Keratinocyte (primary cell): Measurements from ENCODE around the gene KDM7A. TPM values are rescaled to one million over a fixed set of nuclear protein-coding genes. Genes with fewer than 3 reads are reported as not detected.

Source experiments
- DNase-seq: peaks from one replicate; pipeline ENCODE4 v3.0.0-alpha.2; 2011; ENCODE audit warnings: low read depth, missing footprints, low spot score
- FAIRE-seq: peaks from 2 replicates; lab custom pipeline; 2011; peaks lifted over from hg19 to GRCh38; lab: Jason Lieb, UNC
- H2AFZ ChIP-seq: 2 replicates; pipeline ENCODE4 v1.6.0; 2012; ENCODE audit warnings: low read length, control low read depth, inconsistent platforms; ENCODE audit not compliant: control insufficient read depth
- H3K27ac ChIP-seq: 2 replicates; pipeline ENCODE4 v1.5.1; 2011; ENCODE audit warnings: low read length; ENCODE audit not compliant: control insufficient read depth, insufficient read depth
- H3K27me3 ChIP-seq: 3 replicates; pipeline ENCODE4 v1.6.0; 2011; ENCODE audit warnings: low read length; ENCODE audit not compliant: control insufficient read depth, insufficient read depth; ENCODE audit errors: extremely low read depth
- H3K36me3 ChIP-seq, 2 experiments: 2 replicates in 1 of 2; 3 replicates in 1 of 2; pipeline ENCODE4 v1.5.1; 2011; ENCODE audit warnings: low read length in 2 of 2, mild to moderate bottlenecking in 1 of 2; ENCODE audit not compliant: control insufficient read depth in 2 of 2, insufficient read depth in 2 of 2; ENCODE audit errors: extremely low read depth in 1 of 2
- H3K4me1 ChIP-seq: 3 replicates; pipeline ENCODE4 v1.5.1; 2011; ENCODE audit warnings: low read length; ENCODE audit not compliant: control insufficient read depth, insufficient read depth; ENCODE audit errors: extremely low read depth
- H3K4me2 ChIP-seq: 3 replicates; pipeline ENCODE4 v1.6.0; 2011; ENCODE audit warnings: low read depth, low read length; ENCODE audit not compliant: control insufficient read depth, insufficient read depth; ENCODE audit errors: extremely low read depth
- H3K4me3 ChIP-seq, 3 experiments: fragments of 200-600 bp in 1 of 3; sonication (generic) in 1 of 3; 2 replicates in 2 of 3; 3 replicates in 1 of 3; pipeline ENCODE4 v1.5.1; 2011 to 2016; ENCODE audit warnings: low read length in 3 of 3, mild to moderate bottlenecking in 3 of 3, control low read depth in 2 of 3, inconsistent platforms in 1 of 3, low read depth in 1 of 3, mixed read lengths in 1 of 3, mixed run types in 1 of 3, moderate library complexity in 1 of 3; ENCODE audit not compliant: control insufficient read depth in 2 of 3, insufficient read depth in 2 of 3; ENCODE audit errors: extremely low read depth in 1 of 3
- H3K79me2 ChIP-seq: 2 replicates; pipeline ENCODE4 v1.6.0; 2012; ENCODE audit warnings: low read length; ENCODE audit not compliant: control insufficient read depth, insufficient read depth
- H3K9ac ChIP-seq: 3 replicates; pipeline ENCODE4 v1.6.0; 2011; ENCODE audit warnings: low read length; ENCODE audit not compliant: control insufficient read depth, insufficient read depth; ENCODE audit errors: extremely low read depth
- H3K9me1 ChIP-seq: 3 replicates; pipeline ENCODE4 v1.6.0; 2011; ENCODE audit warnings: low read length; ENCODE audit not compliant: control insufficient read depth, insufficient read depth; ENCODE audit errors: extremely low read depth
- H3K9me3 ChIP-seq: 2 replicates; pipeline ENCODE4 v1.5.1; 2012; ENCODE audit warnings: low read depth, low read length; ENCODE audit not compliant: control insufficient read depth
- H4K20me1 ChIP-seq: 3 replicates; pipeline ENCODE4 v1.6.0; 2011; ENCODE audit warnings: low read length; ENCODE audit not compliant: control insufficient read depth, insufficient read depth; ENCODE audit errors: extremely low read depth
- CTCF ChIP-seq, 3 experiments: IDR thresholded peaks in 1 of 3; conservative IDR thresholded peaks in 1 of 3; optimal IDR thresholded peaks in 1 of 3; 2 replicates in 2 of 3; 3 replicates in 1 of 3; pipeline versions ENCODE3 to v1.5.1; 2011; ENCODE audit warnings: low read length in 3 of 3, mild to moderate bottlenecking in 3 of 3, moderate library complexity in 2 of 3, control low read depth in 1 of 3, inconsistent platforms in 1 of 3; ENCODE audit not compliant: insufficient read depth in 2 of 3; ENCODE audit errors: extremely low read depth in 1 of 3
- EZH2 ChIP-seq: IDR thresholded peaks from one replicate; pipeline ENCODE4 v1.6.1; 2012; ENCODE audit warnings: inconsistent platforms, mild to moderate bottlenecking, low read length, moderate library complexity
- dilution Hi-C: fragments of 300-500 bp; cut with MboI; formaldehyde crosslinking; loops from one replicate; pipeline ENCODE4 v1.7.0; 2020; ENCODE audit warnings: low sequenced_read_pairs; ENCODE audit not compliant: extremely low pct_ligation_motif_present
- polyA plus RNA-seq, 5 experiments: library from polyadenylated mRNA; depleted of rRNA in 3 of 5; stranded (reverse) in 3 of 5; stranded (forward) in 1 of 5; unstranded in 1 of 5; fragments of >200 nt; gene quantifications; 1 replicate in 1 of 5; 2 replicates in 3 of 5; 3 replicates in 1 of 5; pipeline versions ENCODE4 v1.2.1 to v1.2.3, GENCODE V29; 2011 to 2012; ENCODE audit warnings: missing spikeins in 2 of 5, low read depth in 1 of 5, low replicate concordance in 1 of 5

The KDM7A gene
- polyA plus RNA-seq, 1 donor (not counting 4 experiments of a cell fraction or from before 2014, with no cell fraction given) = 3.3 TPM

DNA sequence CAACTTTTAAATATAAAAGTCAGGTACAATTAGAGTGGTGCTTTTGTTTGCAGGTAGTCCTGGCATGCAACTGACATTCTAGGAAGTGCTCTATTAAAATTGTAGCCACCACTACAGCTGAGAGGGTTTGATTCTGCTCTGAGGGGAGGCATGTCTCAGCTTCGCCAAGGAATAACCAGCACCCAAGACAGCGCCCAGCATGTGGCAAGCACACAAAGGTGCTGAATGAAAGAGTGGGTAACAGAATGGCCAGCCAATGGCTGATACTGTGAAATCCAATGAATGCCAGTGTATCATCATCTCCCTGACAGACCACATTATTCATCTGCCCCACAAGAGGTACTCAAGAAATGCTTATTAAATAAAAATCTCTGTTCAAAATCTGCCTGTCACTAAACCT is 121.0 kb downstream of the KDM7A start:
- H4K20me1 ChIP-seq = peaks cover 4% of the 10 kb centered on the region
- H2AFZ ChIP-seq = no peak overlapping the region
- H3K36me3 ChIP-seq = peaks cover 11 to 12% of the 10 kb centered on the region in 2 experiments
- H3K79me2 ChIP-seq = peaks cover 35% of the 10 kb centered on the region
- DNase-seq (no peak), FAIRE-seq (no peak)
- no peak for TF ChIP-seq EZH2
- TF ChIP-seq CTCF (optimal IDR thresholded peaks at IDR 0.05 in 1 of 3, IDR thresholded peaks at IDR 0.05 in 1 of 3, conservative IDR thresholded peaks at IDR 0.05 in 1 of 3; ENCODE audit: extremely low read depth in 1 of 3, insufficient read depth in 2 of 3, low read length in 3 of 3) = no peak
- dilution Hi-C loops = no loop called here
- no peak overlapping the region for H3K9ac ChIP-seq
- H3K4me1 ChIP-seq = peaks cover 28% of the 10 kb centered on the region
- H3K4me3 ChIP-seq = no peak overlapping the region
- no peaks in the 10 kb centered on the region for H3K27me3 ChIP-seq
- no peak overlapping the region for H3K27ac ChIP-seq
- H3K4me2 ChIP-seq = no peak overlapping the region
- H3K9me1 ChIP-seq = no peaks in the 10 kb centered on the region
- H3K9me3 ChIP-seq = no peaks in the 10 kb centered on the region

DNA sequence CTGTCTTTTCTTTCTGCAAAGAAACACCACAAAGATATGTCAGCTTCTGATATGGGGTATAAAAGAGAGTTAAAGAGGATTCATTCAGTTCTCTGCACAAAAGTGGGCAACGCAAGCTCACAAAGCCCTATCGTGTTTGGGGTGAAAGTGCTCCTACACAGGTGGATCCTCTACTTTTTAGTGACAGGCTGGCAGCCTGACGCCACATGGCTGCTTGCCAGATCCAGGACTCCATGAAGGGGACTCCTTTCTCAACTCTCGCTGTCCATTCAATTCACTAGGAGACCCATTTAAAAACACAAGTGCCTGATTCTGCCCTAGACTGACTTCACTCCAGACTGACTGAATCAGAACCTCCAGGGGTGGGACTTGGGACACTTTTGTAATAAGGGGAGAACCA is 122.0 kb downstream of the KDM7A start:
- DNase-seq (no peak), FAIRE-seq (no peak)
- Histone ChIP-seq H3K4me1 (peaks cover 21% of the 10 kb centered on the region), H3K9ac (no peak overlapping the region), H3K36me3 (peaks cover 11 to 12% of the 10 kb centered on the region in 2 experiments), H3K27ac (no peak overlapping the region), H3K9me1 (no peaks in the 10 kb centered on the region), H3K4me3 (no peak overlapping the region), H3K4me2 (no peak overlapping the region), H2AFZ (no peak overlapping the region), H3K79me2 (peaks cover 34% of the 10 kb centered on the region), H3K9me3 (no peaks in the 10 kb centered on the region), H3K27me3 (no peaks in the 10 kb centered on the region), H4K20me1 (peaks cover 3% of the 10 kb centered on the region)
- no peak for TF ChIP-seq EZH2
- TF ChIP-seq CTCF (optimal IDR thresholded peaks at IDR 0.05 in 1 of 3, IDR thresholded peaks at IDR 0.05 in 1 of 3, conservative IDR thresholded peaks at IDR 0.05 in 1 of 3; ENCODE audit: extremely low read depth in 1 of 3, insufficient read depth in 2 of 3, low read length in 3 of 3) = no peak
- dilution Hi-C loops = no loop called here
